ENCODE measurements around the gene TLE7.

- TF ChIP-seq, protein P1, sequence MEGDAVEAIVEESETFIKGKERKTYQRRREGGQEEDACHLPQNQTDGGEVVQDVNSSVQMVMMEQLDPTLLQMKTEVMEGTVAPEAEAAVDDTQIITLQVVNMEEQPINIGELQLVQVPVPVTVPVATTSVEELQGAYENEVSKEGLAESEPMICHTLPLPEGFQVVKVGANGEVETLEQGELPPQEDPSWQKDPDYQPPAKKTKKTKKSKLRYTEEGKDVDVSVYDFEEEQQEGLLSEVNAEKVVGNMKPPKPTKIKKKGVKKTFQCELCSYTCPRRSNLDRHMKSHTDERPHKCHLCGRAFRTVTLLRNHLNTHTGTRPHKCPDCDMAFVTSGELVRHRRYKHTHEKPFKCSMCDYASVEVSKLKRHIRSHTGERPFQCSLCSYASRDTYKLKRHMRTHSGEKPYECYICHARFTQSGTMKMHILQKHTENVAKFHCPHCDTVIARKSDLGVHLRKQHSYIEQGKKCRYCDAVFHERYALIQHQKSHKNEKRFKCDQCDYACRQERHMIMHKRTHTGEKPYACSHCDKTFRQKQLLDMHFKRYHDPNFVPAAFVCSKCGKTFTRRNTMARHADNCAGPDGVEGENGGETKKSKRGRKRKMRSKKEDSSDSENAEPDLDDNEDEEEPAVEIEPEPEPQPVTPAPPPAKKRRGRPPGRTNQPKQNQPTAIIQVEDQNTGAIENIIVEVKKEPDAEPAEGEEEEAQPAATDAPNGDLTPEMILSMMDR (IDR thresholded peaks at IDR 0.05) = no peak
- TF ChIP-seq POLR2A (IDR thresholded peaks at IDR 0.05) = no peak
These were observed 37.5 kb downstream of the TLE7 start for GRCh38 chr16:71404364-71404763.

All from heart left ventricle (tissue), 13 donors.